ENCODE data around the gene GHRH. TPM values are rescaled to one million over a fixed set of nuclear protein-coding genes. Genes with fewer than 3 reads are reported as not detected.

GHRH gene
- total and polyA plus RNA-seq, 8 donors, result 0.80 TPM; not detected in 7

- H3K4me3 ChIP-seq, result no peak overlapping the region
- intact Hi-C loops (cut with DNase I), result no loop called here
- H3K27ac ChIP-seq, result no peak overlapping the region
- 90 to 92% methylated on average over 6 of the region's 6 CpGs for WGBS, 2 donors
- DNase-seq (no peak), FAIRE-seq (no peak), ATAC-seq (no peak)
- no peaks in the 10 kb centered on the region for H3K27me3 ChIP-seq
- no peaks in the 10 kb centered on the region for H3K9me3 ChIP-seq
- H3K4me1 ChIP-seq, result no peaks in the 10 kb centered on the region
- no peak for TF ChIP-seq CTCF (IDR thresholded peaks at IDR 0.05)
- H3K36me3 ChIP-seq, result peaks cover 6 to 99% (median 40%) of the 10 kb centered on the region in 3 donors
These were observed 23.2 kb downstream of the GHRH start for GRCh38 chr20:37238426-37238825.

GRCh38 chr20:37237656-37238055, 24.0 kb downstream of the GHRH start:
- Histone ChIP-seq H3K27ac (no peak overlapping the region), H3K4me3 (no peak overlapping the region), H3K36me3 (peaks cover 6 to 96% (median 40%) of the 10 kb centered on the region in 3 donors), H3K27me3 (no peaks in the 10 kb centered on the region), H3K9me3 (no peaks in the 10 kb centered on the region), H3K4me1 (no peaks in the 10 kb centered on the region)
- TF ChIP-seq CTCF (IDR thresholded peaks at IDR 0.05), result no peak
- WGBS, 2 donors, result 92 to 93% methylated on average over 5 of the region's 5 CpGs
- intact Hi-C loops (cut with DNase I), result no loop called here
- ATAC-seq (no peak), DNase-seq (no peak), FAIRE-seq (no peak)

GRCh38 chr20:37236462-37236861, 25.2 kb downstream of the GHRH start:
- H3K4me3 ChIP-seq, result no peak overlapping the region
- no peak overlapping the region for H3K27ac ChIP-seq
- intact Hi-C loops (cut with DNase I), result no loop called here
- TF ChIP-seq CTCF (IDR thresholded peaks at IDR 0.05), result no peak
- H3K9me3 ChIP-seq, result no peaks in the 10 kb centered on the region
- FAIRE-seq, result no peak
- DNase-seq, result no peak
- peaks cover 6 to 94% (median 36%) of the 10 kb centered on the region in 3 donors for H3K36me3 ChIP-seq
- WGBS, 2 donors, result 83 to 84% methylated on average over 4 of the region's 4 CpGs
- ATAC-seq, result no peak
- H3K27me3 ChIP-seq, result no peaks in the 10 kb centered on the region
- no peaks in the 10 kb centered on the region for H3K4me1 ChIP-seq

- DNase-seq (no peak), ATAC-seq (no peak), FAIRE-seq (no peak)
- TF ChIP-seq CTCF (IDR thresholded peaks at IDR 0.05), result no peak
- H3K9me3 ChIP-seq, result no peaks in the 10 kb centered on the region
- peaks cover 13 to 94% (median 47%) of the 10 kb centered on the region in 3 donors for H3K36me3 ChIP-seq
- H3K27ac ChIP-seq, result no peak overlapping the region
- H3K4me3 ChIP-seq, result no peak overlapping the region
- 80 to 81% methylated on average over 6 of the region's 6 CpGs for WGBS, 2 donors
- H3K27me3 ChIP-seq, result no peaks in the 10 kb centered on the region
- intact Hi-C loops (cut with DNase I), result no loop called here
- no peaks in the 10 kb centered on the region for H3K4me1 ChIP-seq
These were observed 26.5 kb downstream of the GHRH start for GRCh38 chr20:37235065-37235464.

- H3K9me3 ChIP-seq, result no peaks in the 10 kb centered on the region
- WGBS, 2 donors, result 86% methylated on average over 5 of the region's 5 CpGs
- DNase-seq (no peak), ATAC-seq (no peak), FAIRE-seq (no peak)
- no peaks in the 10 kb centered on the region for H3K4me1 ChIP-seq
- intact Hi-C loops (cut with DNase I), result no loop called here
- no peak overlapping the region for H3K4me3 ChIP-seq
- H3K27me3 ChIP-seq, result no peaks in the 10 kb centered on the region
- peaks cover 13 to 94% (median 55%) of the 10 kb centered on the region in 3 donors for H3K36me3 ChIP-seq
- TF ChIP-seq CTCF (IDR thresholded peaks at IDR 0.05), result no peak
- no peak overlapping the region for H3K27ac ChIP-seq
These were observed 27.4 kb downstream of the GHRH start for GRCh38 chr20:37234254-37234581.

Measured in pancreas (tissue), 10 donors.